H54 (cell line): ENCODE measurements around the gene ELOA.
"Not testable (repeated sequence)": the region's sequence is repeated elsewhere in the genome, so short reads cannot be mapped to it uniquely, and the experiment has no call there.

Source experiments
- DNase-seq: peaks from one replicate; pipeline ENCODE4 v3.0.0; 2011; ENCODE audit warnings: low spot score, mixed read lengths; ENCODE audit not compliant: insufficient read length
- FAIRE-seq: peaks from 3 replicates; lab custom pipeline; 2011; peaks lifted over from hg19 to GRCh38; lab: Jason Lieb, UNC
- POLR2A ChIP-seq: IDR thresholded peaks from 2 replicates; pipeline ENCODE4 v1.6.1; 2011; ENCODE audit warnings: low read depth, mild to moderate bottlenecking, low read length

ELOA gene

GRCh38 chr1:23751815-23752200 is 8.5 kb downstream of the ELOA start:
- DNase-seq, result no peak
- FAIRE-seq, result no peak
- TF ChIP-seq POLR2A, result no peak

GRCh38 chr1:23752909-23753308 is 9.6 kb downstream of the ELOA start:
- FAIRE-seq, result no peak
- DNase-seq, result no peak
- TF ChIP-seq POLR2A, result no peak

- DNase-seq, result no peak
- FAIRE-seq, result peak; percentile 90
- no peak for TF ChIP-seq POLR2A
Measured at GRCh38 chr1:23756676-23757075, 13.4 kb downstream of the ELOA start.

GRCh38 chr1:23757812-23758211 is 14.5 kb downstream of the ELOA start:
- no peak for DNase-seq
- no peak for FAIRE-seq
- TF ChIP-seq POLR2A, result no peak

GRCh38 chr1:23759277-23759676 is 16.0 kb downstream of the ELOA start:
- no peak for TF ChIP-seq POLR2A
- FAIRE-seq (no peak), DNase-seq (no peak)

- no peak for TF ChIP-seq POLR2A
- DNase-seq (no peak), FAIRE-seq (no peak)
Measured at GRCh38 chr1:23763041-23763577, 19.8 kb downstream of the ELOA start.

- no peak for TF ChIP-seq POLR2A
- DNase-seq (no peak), FAIRE-seq (no peak)
Measured at GRCh38 chr1:23768733-23769132, 25.5 kb downstream of the ELOA start.

GRCh38 chr1:23772049-23772853 is 29.0 kb downstream of the ELOA start:
- no peak for TF ChIP-seq POLR2A
- peak; percentile 80 for FAIRE-seq
- DNase-seq, result peak; percentile 26

- FAIRE-seq (no peak), DNase-seq (no peak)
- TF ChIP-seq POLR2A, result no peak
Measured at GRCh38 chr1:23772854-23773242, 29.6 kb downstream of the ELOA start.

- no peak for DNase-seq
- FAIRE-seq, result no peak
- no peak for TF ChIP-seq POLR2A
Measured at GRCh38 chr1:23774174-23774880, 31.1 kb downstream of the ELOA start.

- DNase-seq, result no peak
- TF ChIP-seq POLR2A, result no peak
- no peak for FAIRE-seq
Measured at GRCh38 chr1:23776217-23776616, 32.9 kb downstream of the ELOA start.

- TF ChIP-seq POLR2A, result peak; percentile 93
- FAIRE-seq (no peak), DNase-seq (peak; percentile 56)
Measured at GRCh38 chr1:23777979-23778814, 34.9 kb downstream of the ELOA start, which contains the start of gene PITHD1. TSS of gene PITHD1 (plus strand) at chr1:23778418. CDS start at chr1:23778516, 98 bp downstream.

- DNase-seq, result no peak
- FAIRE-seq, result peak; percentile 48
Measured at GRCh38 chr1:23779826-23780371, 36.6 kb downstream of the ELOA start.

GRCh38 chr1:23783141-23783540 is 39.9 kb downstream of the ELOA start:
- not testable (repeated sequence) for DNase-seq, FAIRE-seq

More at GRCh38 chr1:23779826-23780371, 36.6 kb downstream of the ELOA start:
- no peak for TF ChIP-seq POLR2A
